HEK293 (cell line): ENCODE results near the gene TRIM13.

ENCODE experiments used
- ZBTB21 ChIP-seq: fragments of 450-650 bp; formaldehyde crosslinking; IDR thresholded peaks from 2 replicates; pipeline ENCODE4 v1.5.1; 2017; ENCODE audit warnings: missing biosample characterization, missing genetic modification characterization
- ZNF560 ChIP-seq: fragments of 450-650 bp; formaldehyde crosslinking; IDR thresholded peaks from 2 replicates; pipeline ENCODE4 v1.5.1; 2017; ENCODE audit warnings: missing biosample characterization, missing genetic modification characterization, borderline replicate concordance
- TF ChIP-seq, protein P1 (sequence below): fragments of 450-650 bp; formaldehyde crosslinking; IDR thresholded peaks from 2 replicates; pipeline ENCODE4 v1.5.1; 2016; ENCODE audit warnings: missing biosample characterization, missing genetic modification characterization

DNA sequence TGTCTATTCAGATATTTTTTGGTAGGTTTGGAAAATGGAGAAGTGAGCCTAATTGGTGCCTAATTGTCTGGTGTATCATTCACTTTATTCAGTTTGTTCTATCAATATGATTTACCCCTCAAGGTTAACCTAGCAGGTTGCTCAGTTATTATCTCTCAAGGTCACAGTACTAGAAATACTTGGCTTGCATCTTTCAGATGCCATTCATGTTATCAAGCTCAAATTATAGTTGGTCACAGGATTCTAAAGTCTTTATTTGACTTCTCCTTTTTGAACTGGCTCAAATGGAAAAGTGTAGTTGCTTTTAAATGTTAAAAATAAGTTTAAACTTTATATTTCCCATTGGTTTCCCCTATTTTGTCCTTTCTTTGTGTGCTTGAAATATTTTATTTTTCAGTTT lies 21.0 kb downstream of the TRIM13 start:
- no peak for TF ChIP-seq ZBTB21 (tag by site-specific recombination)
- TF ChIP-seq ZNF560, result no peak
- TF ChIP-seq, protein P1, sequence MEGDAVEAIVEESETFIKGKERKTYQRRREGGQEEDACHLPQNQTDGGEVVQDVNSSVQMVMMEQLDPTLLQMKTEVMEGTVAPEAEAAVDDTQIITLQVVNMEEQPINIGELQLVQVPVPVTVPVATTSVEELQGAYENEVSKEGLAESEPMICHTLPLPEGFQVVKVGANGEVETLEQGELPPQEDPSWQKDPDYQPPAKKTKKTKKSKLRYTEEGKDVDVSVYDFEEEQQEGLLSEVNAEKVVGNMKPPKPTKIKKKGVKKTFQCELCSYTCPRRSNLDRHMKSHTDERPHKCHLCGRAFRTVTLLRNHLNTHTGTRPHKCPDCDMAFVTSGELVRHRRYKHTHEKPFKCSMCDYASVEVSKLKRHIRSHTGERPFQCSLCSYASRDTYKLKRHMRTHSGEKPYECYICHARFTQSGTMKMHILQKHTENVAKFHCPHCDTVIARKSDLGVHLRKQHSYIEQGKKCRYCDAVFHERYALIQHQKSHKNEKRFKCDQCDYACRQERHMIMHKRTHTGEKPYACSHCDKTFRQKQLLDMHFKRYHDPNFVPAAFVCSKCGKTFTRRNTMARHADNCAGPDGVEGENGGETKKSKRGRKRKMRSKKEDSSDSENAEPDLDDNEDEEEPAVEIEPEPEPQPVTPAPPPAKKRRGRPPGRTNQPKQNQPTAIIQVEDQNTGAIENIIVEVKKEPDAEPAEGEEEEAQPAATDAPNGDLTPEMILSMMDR (tag by site-specific recombination), result no peak
